ENCODE measurements around the gene ABCC10. TPM values are rescaled to one million over a fixed set of nuclear protein-coding genes. Genes with fewer than 3 reads are reported as not detected.
"Not testable (repeated sequence)": the region's sequence is repeated elsewhere in the genome, so short reads cannot be mapped to it uniquely, and the experiment has no call there.

The ABCC10 gene
- polyA plus RNA-seq, 3 donors, result 7.6 to 32.8 (median 10.2) TPM

DNA sequence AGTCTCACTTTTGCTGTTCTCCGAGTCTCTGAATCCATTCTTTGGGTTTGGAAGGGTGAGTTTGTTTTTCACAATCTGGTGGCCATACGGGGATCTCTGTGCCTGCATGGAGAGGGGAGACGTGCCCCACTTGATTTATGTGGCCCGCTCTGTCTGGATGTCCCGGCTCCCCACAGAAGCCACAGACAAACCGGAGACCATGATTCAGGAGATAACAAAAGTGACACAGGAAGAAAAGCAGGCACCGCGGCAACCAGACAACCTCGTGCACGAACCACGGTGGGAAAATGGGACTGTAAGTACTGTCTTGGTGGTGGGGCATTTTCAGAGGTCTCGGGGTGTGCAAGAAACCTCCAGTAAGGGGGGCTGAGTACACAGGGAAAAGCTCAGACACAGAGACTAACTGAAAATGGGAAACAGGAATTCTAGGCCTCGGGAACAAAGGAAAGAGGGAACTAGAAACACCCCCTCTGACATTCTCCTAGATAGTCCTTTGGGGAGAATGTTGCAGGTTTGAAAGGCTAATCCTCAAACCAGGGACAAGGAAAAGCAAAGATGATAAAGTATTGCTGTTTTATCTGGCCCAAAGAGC is 35.8 kb upstream of the ABCC10 start:
- H3K27ac ChIP-seq (ENCODE audit: low read depth in 1 of 2, low read length in 2 of 2), result no peak overlapping the region
- H3K4me3 ChIP-seq (replicated peaks in 1 of 3; ENCODE audit: low read depth in 2 of 3, low read length in 3 of 3), result peak overlapping the region in 1 of 3 experiments; percentile 43
- H3K79me2 ChIP-seq (ENCODE audit: insufficient read depth, low read length), result no peaks in the 10 kb centered on the region
- H2AFZ ChIP-seq (ENCODE audit: insufficient read depth, low read depth, low read length, poor library complexity, severe bottlenecking), result peak overlapping the region; percentile 72
- WGBS (ENCODE audit: insufficient coverage), result no CpG with 5 or more reads among the region's 13 CpGs
- H3K9me3 Mint-ChIP-seq, result peaks cover 0 to 2% (median 0%) of the 10 kb centered on the region in 7 donors
- H3K4me1 ChIP-seq (ENCODE audit: control insufficient read depth in 1 of 2, insufficient read depth in 2 of 2, low read length in 2 of 2), result peaks cover 9 to 24% of the 10 kb centered on the region in 2 donors
- H3K9ac ChIP-seq (ENCODE audit: insufficient read depth, low read length, poor library complexity, severe bottlenecking), result no peak overlapping the region
- DNase-seq, result no peak
- TF ChIP-seq, protein P1, sequence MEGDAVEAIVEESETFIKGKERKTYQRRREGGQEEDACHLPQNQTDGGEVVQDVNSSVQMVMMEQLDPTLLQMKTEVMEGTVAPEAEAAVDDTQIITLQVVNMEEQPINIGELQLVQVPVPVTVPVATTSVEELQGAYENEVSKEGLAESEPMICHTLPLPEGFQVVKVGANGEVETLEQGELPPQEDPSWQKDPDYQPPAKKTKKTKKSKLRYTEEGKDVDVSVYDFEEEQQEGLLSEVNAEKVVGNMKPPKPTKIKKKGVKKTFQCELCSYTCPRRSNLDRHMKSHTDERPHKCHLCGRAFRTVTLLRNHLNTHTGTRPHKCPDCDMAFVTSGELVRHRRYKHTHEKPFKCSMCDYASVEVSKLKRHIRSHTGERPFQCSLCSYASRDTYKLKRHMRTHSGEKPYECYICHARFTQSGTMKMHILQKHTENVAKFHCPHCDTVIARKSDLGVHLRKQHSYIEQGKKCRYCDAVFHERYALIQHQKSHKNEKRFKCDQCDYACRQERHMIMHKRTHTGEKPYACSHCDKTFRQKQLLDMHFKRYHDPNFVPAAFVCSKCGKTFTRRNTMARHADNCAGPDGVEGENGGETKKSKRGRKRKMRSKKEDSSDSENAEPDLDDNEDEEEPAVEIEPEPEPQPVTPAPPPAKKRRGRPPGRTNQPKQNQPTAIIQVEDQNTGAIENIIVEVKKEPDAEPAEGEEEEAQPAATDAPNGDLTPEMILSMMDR (IDR thresholded peaks at IDR 0.05), result no peak
- H3K27me3 Mint-ChIP-seq (ENCODE audit: low read depth in 3 of 3), result peaks cover 45 to 71% (median 60%) of the 10 kb centered on the region in 3 donors
- H3K9me3 ChIP-seq (replicated peaks in 1 of 2; ENCODE audit: control insufficient read depth in 1 of 2, insufficient read depth in 1 of 2, low read length in 2 of 2), result no peaks in the 10 kb centered on the region
- intact Hi-C loops (cut with micrococcal nuclease), result loop anchor here in 1 of 2 donors (10.0 kb wide), 1 partner anchor 127 kb away; no protein-coding TSS in a partner anchor
- peaks cover 32% of the 10 kb centered on the region for H3K4me1 Mint-ChIP-seq
- H3K36me3 Mint-ChIP-seq, result peaks cover 0 to 6% of the 10 kb centered on the region in 2 donors
- H3K4me2 ChIP-seq (replicated peaks; ENCODE audit: extremely low read depth, low read length, poor library complexity, severe bottlenecking), result peak overlapping the region; percentile 30
- peak overlapping the region; percentile 75 to 85 for H3K4me3 Mint-ChIP-seq
- peaks cover 24 to 47% of the 10 kb centered on the region in 2 donors for H3K27me3 ChIP-seq (ENCODE audit: control insufficient read depth in 2 of 2, insufficient read depth in 2 of 2, low read length in 2 of 2)
- no peaks in the 10 kb centered on the region for H4K20me1 ChIP-seq (ENCODE audit: insufficient read depth, low read length)
- H3K36me3 ChIP-seq (replicated peaks in 1 of 2; ENCODE audit: control insufficient read depth in 1 of 2, insufficient read depth in 2 of 2, low read length in 2 of 2), result no peaks in the 10 kb centered on the region
- peak overlapping the region in 2 of 7 donors; percentile 21 to 44 for H3K27ac Mint-ChIP-seq

DNA sequence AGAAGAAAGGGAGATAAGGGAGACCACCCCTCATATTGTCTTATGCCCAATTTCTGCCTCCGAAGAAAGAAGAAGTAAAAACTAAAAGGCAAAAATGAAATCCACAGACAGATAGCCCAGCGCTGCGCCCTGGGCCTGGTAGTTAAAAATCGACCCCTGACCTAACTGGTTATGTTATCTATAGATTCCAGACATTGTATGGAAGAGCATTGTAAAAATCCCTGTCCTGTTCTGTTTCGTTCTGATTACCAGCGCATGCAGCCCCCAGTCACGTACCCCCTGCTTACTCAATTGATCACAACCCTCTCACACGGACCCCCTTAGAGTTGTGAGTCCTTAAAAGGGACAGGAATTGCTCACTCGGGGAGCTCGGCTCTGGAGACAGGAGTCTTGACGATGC is 34.2 kb upstream of the ABCC10 start:
- not testable (repeated sequence) for H3K36me3 Mint-ChIP-seq; H3K9me3 ChIP-seq (replicated peaks in 1 of 2; ENCODE audit: control insufficient read depth in 1 of 2, insufficient read depth in 1 of 2, low read length in 2 of 2); H4K20me1 ChIP-seq (ENCODE audit: insufficient read depth, low read length); DNase-seq; H3K79me2 ChIP-seq (ENCODE audit: insufficient read depth, low read length); H3K36me3 ChIP-seq (replicated peaks in 1 of 2; ENCODE audit: control insufficient read depth in 1 of 2, insufficient read depth in 2 of 2, low read length in 2 of 2); H3K9me3 Mint-ChIP-seq
- H3K27ac ChIP-seq (ENCODE audit: low read depth in 1 of 2, low read length in 2 of 2), result peak overlapping the region in 1 of 2 donors; percentile 38
- peaks cover 36% of the 10 kb centered on the region for H3K4me1 Mint-ChIP-seq
- H3K4me3 Mint-ChIP-seq, result peak overlapping the region; percentile 78 to 99
- H2AFZ ChIP-seq (ENCODE audit: insufficient read depth, low read depth, low read length, poor library complexity, severe bottlenecking), result peak overlapping the region; percentile 80
- H3K9ac ChIP-seq (ENCODE audit: insufficient read depth, low read length, poor library complexity, severe bottlenecking), result peak overlapping the region; percentile 51
- H3K4me3 ChIP-seq (replicated peaks in 1 of 3; ENCODE audit: low read depth in 2 of 3, low read length in 3 of 3), result peak overlapping the region; percentile 21 to 71 (median 59)
- WGBS (ENCODE audit: insufficient coverage), result 46% methylated on average over 2 of the region's 11 CpGs
- peaks cover 24 to 44% of the 10 kb centered on the region in 2 donors for H3K27me3 ChIP-seq (ENCODE audit: control insufficient read depth in 2 of 2, insufficient read depth in 2 of 2, low read length in 2 of 2)
- H3K27me3 Mint-ChIP-seq (ENCODE audit: low read depth in 3 of 3), result peaks cover 38 to 61% (median 53%) of the 10 kb centered on the region in 3 donors
- intact Hi-C loops (cut with micrococcal nuclease), result loop anchor here in 1 of 2 donors (10.0 kb wide), 1 partner anchor 128 kb away; no protein-coding TSS in a partner anchor
- peak overlapping the region in 6 of 7 donors; percentile 15 to 80 (median 76) for H3K27ac Mint-ChIP-seq
- peaks cover 9 to 24% of the 10 kb centered on the region in 2 donors for H3K4me1 ChIP-seq (ENCODE audit: control insufficient read depth in 1 of 2, insufficient read depth in 2 of 2, low read length in 2 of 2)
- peak overlapping the region; percentile 67 for H3K4me2 ChIP-seq (replicated peaks; ENCODE audit: extremely low read depth, low read length, poor library complexity, severe bottlenecking)
